ENCODE results near the gene LRRC3C. TPM values are rescaled to one million over a fixed set of nuclear protein-coding genes. Genes with fewer than 3 reads are reported as not detected.

Gene LRRC3C
- polyA plus RNA-seq, 1 donor: not detected

DNA sequence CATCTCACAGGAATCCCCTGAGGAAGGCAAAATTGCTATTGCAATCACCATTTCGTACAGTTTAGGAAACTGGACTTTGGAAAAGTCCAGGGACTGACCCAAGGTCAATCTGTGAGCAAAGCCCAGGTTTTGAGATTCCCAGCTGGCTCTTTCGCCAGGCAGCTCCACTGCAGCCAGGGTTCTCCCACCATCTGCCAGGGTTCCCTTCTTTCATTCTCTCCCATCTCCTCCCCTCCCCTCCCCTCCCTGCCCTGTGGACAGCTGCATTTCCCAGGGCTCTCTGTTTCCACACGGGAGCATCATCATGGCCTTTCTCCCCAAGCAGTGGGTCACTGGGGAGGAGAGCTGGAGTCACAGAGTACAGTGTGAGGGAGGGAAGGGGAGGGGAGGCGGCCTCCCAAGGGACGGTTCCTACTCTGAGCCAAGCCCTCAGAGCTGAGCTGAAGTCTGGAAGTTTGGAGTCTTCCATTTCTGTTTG, 23.4 kb downstream of the LRRC3C start:
- no peak for DNase-seq

DNA sequence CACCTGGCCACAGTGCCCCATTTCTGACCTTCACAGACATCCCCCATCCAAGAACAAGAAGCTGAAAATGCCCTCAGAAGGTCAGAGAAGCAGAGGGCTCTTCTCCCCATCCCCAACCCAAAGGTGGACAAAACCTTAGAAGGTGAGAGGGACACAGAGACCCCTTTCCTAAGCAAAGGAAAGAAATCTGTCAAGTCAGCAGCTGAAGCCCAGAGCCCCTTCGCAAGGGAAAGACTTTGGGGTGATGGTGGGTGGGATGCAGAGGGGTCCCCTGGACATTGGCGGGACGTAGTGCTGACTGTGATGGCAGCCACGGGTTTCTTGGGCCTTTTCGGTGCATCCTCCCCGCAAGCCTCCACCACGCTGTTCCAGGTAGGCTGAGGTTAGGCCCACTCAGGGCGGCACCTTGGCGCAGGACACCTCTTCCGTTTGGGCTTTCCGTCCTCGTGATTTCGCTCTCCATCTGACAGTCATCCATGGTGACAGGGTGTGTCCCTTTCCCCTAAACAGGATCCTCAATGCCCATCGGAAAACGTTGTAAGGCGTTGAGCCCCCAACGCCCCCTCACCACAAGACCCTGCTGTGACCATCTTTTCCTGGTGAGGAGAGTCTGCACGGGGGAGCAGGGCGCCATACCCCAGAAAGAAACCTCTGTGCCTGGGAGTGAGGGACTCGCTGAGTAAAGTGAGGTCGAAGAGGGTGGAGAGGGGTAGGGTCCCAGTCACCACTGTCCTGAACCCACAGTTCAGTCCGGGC, 24.6 kb downstream of the LRRC3C start:
- DNase-seq: peak; percentile 26

DNA sequence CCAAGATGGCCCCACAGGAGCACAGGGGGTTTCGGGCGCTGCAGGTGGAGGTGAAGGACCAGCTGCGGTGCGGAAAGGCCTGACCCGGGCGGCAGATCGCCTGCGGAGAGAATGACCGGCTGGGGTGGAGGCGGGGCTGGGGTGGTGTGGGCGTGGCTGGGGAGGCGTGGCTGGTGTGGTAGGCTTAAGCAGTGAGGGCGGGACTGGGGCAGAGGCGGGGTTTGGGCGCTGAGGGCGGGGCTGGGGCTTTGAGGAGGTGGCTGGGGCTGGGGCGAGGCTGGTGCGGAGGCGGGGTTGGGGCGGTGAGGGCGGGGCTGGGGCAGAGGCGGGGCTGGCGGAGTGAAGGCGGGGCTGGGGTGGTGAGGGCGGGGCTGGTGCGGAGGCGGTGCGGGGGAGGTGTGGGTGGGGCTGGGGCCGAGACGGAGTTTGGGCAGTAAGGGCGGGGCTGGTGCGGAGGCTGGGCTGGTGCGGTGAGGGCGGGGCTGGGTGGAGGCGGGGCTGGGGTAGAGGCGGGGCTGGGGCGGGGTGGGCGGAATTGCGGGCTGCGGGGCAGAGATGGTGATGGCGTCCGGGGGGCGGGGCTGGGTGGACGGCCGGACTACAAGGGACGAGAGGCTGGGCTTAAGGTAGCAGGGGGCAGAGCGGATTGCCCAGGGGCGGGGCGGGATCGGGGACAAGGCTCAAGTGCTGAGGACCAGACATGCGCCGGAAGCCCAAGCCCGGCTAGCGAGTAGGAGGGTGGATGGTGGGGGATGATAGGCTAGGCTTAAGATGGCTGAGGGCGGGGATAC, 25.3 kb downstream of the LRRC3C start:
- DNase-seq: peak; percentile 91

DNA sequence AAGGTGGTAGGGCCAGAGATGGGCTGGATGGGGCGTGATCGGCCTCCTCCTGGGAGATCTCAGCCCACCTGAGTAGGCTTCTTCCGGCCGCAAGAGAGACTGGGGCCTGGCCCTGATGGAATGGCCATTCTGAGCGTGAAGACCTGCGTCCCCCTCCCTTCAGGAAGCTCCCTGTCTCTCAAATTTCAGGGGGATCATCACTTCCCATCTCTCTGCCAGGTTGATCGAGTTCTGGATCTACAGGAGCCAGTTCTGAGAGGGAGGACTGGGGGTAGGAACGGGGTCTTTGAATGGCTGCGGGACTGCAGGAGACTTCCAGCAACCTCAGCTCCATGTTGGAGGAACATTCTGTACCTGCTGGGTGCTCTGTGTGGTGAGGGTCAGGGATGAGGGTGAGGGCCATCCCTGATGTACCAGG, 25.9 kb downstream of the LRRC3C start:
- no peak for DNase-seq

DNA sequence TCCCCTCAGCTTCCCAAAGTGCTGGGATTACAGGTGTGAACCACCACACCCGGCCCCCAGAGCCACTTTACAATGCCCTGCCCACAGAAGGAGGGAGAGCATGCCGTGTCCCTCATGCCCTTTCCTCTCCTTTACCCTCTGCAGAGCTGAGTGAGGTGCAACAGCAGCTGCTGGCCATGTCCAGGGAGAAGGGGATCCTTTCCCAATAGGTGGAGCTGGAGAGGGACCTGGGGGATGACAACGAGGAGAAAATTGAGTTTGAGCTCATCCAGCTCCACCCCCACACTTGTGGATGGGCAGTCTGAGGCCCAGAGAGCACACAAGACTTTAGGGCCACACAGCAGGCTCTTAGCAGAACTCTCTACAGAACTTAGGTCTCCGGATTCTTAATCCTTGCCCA, 27.3 kb downstream of the LRRC3C start:
- no peak for DNase-seq

DNA sequence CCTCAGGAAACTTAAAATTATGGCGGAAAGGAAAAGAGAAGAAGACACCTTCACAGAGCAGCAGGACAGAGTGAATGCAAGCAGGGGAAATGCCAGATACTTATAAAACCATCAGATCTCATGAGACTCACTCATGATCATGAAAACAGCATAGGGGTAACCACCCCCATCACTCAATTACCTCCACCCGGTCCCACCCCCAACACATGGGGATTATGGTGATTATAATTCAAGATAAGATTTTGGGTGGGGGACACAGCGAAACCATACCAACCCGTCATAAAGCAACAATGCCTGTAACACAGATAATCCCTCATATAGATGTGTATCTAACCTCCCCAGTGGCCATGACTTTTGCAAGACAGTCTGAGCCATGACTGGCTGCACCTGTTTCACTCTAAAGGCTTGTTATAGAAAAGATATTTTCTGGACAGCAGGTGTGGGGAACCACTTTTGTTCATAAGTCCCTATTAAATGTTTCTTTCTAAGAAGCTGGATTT, 28.2 kb downstream of the LRRC3C start:
- no peak for DNase-seq

DNA sequence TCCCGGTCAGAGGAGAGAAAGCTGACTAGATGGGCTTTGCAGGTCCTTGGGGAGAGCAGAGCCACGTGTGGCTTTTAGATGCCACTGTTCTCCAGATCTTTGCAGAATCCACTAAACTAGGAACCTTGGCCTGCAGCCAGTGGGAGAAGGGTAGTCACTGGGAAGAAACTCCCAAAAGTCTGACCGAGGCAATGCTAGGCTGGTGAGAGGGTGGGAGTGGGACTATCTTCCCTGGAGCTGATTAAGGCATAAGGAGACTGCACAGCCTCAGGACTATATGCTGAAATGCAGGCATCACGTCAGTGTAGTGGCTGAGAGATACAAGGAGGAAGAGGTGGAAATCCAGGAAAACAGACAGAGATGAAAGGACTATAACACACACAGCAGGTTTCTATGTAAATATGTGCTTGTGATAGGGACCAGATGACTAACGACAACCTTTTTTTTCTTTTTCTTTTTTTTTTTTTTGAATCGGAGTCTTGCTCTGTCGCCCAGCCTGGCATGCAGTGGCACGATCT, 33.1 kb downstream of the LRRC3C start:
- DNase-seq: no peak

DNA sequence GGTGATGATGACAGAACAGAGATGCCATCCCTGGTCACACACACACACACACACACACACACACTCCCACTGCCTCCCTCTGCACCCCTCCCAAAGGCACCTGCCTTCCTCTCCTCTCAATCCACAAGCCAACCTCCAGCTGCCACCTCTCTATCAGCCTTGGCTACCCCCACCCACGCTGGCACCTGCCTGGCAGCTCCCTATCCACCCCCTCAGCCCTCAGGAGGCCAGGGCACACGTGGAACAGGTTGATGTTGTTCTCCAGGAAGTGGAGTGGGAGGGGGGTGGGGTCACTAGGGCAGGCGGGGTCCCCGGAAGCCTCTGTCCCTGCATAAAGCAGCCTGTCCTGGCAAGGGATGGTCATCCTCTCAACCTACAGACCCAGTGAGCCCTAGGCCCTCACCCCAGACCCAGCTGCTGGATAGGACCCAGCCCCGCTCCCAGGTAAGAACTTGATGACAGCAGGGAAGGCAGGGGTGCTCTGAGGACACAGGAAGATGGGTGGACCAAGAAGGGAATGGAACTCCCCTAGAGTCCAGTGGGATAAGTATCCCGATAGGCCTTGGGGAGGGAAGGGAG, 35.2 kb downstream of the LRRC3C start, which contains the start of gene GSDMA:
TSS of gene GSDMA (plus strand) at position 363 of the 579 bp plus-strand sequence. CDS start 2,684 bp downstream, outside the sequence.
- DNase-seq: no peak

DNA sequence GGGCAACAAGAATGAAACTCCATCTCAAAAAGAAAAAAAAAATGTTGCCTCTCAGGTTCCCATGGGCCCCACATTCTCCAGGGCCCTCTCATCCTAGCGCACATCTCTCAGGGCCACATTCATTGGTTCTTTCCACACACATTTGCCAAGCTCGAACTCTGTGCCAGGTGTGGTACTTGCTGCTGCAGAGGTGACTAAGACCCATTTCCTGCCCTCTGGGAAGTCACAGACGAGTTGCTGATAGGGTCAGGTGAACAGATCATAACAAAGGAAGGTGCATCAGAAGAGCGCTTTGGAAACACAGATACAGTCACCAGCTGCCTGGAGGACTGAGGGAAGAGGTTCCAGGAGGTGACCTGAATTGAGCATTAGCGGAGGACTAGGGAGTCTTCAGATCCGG, 36.3 kb downstream of the LRRC3C start:
- no peak for DNase-seq

DNA sequence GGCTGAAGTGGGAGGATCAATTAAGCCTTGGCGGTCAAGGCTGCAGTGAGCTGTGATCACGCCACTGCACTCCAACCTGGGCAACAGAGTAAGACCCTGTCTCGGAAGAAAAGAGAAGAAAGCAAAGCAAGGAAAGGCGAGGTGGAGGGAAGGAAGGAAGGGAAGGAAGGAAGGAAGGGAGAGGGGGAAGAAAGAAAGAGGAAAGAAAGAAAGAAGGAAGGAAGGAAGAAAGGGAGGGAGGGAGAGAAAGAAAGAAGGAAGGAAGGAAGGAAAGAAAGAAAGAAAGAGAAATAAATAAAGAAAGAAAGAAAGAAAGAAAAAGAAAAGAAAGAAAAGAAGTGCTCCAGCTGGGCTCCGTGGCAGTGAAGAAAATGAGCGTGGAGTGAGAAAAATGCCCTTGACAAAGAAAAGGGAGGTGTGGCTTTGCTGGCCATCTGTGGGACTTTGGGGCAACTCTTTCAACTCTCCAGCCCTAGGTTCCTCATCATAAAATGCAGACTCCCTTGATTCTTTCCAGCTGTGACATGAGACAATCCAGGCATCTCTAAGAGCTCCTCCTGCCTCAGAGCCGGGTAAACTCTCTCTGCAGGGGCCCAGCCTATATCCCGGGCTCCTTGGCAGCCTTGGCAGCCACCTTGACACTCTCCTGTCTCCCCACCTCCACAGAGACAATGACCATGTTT, 37.6 kb downstream of the LRRC3C start:
- no peak for DNase-seq

DNA sequence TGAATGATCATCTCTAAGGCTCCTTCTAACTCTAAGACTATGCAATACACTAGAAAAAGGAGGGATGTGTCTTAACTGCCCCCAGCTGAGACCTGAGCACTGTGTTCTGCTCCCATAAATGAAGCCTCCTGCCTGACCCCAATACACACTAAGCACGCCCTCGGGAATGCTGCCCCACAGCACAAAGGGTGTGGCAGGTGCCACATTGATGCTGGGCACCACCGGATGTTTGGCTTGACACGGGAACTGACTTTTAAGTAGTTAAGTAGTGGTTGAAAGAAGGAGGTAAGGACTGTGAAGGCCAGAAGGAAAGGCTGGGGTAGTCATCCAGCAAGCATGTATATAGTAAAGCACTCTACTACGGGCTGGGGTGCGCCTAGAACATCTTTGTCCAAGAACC, 39.2 kb downstream of the LRRC3C start:
- DNase-seq: no peak

DNA sequence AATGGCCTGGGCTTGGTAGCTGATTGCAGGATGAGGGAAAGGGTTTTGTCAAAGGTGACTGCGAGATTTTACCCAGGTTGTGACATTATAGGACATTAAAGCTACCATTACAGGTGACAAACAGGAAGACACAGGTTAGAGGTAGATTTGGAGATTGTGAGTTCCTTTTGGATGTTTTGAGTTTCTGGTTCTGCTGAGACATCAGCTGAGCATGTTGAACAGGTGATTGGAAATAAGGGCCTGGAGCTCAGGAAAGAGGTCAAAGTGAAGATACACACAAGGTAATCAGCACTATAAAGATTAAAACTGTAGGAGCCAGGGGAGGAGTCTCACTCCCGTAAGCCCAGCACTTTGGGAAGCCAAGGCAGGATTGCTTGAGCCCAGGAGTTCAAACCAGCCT, 41.2 kb downstream of the LRRC3C start:
- DNase-seq: no peak

DNA sequence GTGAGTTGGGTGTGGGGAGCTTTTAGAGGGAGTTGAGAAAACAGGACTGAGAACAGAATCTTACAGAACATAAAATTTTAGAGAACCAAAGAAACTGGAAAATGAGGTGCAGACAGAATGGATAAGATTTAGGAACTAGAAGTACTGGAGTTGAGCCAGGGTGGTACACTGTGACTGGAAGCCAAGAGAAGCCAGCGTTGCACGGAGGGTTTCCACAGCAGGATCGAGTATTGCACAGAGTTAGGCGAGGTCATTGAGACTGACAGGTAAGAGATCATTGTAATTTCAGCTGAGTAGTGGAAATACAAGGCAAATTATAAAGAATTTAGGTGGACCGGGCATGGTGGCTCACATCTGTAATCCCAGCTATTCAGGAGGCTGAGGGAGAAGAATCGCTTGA, 41.8 kb downstream of the LRRC3C start:
- no peak for DNase-seq

DNA sequence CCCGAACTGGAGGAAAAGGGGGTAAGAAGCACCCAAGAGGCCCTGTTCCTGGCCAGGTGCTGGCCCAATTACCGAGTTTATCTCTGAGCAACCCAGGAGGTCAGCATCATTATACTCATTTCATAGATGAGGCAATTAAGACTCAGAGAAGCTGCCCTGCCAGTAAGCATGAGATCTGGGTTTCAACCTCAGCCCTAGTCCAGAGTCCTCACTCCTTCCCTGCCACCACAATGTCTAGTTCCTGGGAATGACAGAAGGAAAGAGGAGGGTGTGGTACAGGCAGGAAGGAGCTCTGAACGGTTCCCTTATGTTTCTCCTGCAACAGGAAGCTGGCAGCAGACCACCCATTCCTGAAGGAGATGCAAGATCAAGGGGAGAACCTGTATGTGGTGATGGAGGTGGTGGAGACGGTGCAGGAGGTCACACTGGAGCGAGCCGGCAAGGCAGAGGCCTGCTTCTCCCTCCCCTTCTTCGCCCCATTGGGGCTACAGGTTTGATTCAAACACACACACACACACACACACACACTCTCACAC, 42.7 kb downstream of the LRRC3C start:
- DNase-seq: no peak

DNA sequence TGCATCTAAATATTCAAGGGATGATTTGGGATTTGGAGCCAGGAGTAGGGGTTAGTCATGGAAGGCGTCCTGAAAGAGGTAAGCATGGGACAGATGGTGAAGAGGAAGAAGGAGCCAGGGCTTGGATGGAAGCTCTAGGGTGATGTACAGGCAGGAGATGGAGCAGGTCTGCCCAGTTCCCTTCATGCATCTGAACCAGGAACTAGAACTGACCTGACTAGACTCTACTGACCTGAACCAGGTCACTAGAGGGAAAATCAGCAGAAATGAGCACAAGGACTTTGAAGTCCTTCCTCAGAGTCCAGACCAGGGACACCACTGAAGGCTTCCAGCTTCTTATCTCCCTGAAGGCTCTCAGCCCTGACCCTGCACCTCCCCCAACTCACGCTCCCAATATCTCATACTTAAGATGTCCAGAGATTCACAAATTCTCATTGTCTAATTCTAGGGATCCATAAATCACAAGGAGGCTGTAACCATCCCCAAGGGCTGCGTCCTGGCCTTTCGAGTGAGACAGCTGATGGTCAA, 43.6 kb downstream of the LRRC3C start:
- no peak for DNase-seq

DNA sequence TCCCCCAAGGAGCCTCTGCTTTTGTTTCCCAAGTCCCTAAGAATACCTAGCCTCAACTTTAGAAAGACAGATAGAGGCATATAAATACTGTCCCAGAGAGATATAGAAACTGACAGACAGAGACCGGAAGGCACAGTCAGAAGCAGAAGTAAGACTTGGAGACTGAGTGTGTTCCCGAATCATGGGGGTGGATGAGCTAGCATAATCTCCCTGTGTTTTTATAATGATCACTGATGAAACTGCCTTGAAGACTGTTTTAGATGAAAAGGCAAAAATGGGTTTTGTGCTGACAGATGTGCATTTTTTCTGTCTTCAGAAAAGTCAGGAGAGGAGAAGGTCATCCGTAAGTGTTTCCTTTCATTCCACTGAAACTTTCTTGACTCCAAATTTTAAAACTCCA, 44.7 kb downstream of the LRRC3C start:
- DNase-seq: no peak

DNA sequence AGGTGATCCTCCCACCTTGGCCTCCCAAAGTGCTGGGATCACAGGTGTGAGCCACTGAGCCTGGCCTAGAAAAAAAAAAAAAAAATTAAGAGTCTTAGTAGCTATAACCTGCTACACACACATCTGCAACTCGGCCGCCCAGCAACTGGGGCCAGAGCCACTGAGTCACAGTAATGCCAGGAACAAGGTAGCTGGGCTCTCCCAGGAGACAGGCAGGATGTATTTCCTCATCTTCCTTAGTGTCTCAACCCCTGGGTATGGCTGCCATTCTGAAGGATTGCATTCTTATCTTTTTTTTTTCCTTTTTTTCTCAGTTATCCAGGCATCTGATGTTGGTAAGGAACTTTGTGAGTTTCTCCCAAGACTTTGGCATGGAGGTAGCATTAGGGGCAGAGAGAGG, 46.0 kb downstream of the LRRC3C start:
- DNase-seq: no peak

DNA sequence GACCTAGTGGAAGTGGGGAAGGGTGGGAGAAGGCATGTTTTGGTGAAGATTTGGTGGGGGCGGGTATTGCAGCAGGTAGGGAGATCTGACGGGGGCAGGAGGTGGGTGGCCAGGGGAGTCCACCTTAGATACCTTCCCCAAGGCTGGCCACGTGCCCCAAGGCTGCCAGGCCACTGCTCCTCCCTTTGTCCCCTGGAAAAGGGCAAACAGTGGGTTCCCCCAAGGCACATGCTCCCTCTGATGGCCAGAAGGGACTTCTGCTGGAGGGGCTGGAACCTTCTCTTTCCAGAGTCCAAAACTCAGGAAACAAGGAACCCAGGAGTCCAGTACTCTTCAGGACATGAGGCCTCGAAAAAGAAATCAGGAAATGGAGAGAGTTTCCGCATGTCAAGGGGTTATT, 46.9 kb downstream of the LRRC3C start:
- no peak for DNase-seq

DNA sequence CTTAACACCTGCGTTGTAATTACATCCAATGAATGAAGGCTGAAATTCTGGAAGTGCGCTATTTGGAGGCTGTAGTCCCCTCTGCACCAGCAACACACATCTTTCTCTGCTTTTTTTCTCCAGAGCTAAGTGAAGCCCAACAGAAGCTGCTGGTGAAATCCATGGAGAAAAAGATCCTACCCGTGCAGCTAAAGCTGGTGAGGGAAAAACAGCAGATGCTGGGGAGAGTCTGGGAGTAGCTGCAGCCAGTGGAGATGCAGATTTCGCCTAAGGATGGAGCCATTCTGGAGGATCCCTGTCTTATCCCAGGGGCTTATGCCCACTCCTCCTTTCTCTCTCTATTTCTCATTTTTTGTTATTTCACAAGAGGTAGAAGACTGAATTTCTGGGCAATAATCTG, 48.3 kb downstream of the LRRC3C start:
- DNase-seq: no peak

DNA sequence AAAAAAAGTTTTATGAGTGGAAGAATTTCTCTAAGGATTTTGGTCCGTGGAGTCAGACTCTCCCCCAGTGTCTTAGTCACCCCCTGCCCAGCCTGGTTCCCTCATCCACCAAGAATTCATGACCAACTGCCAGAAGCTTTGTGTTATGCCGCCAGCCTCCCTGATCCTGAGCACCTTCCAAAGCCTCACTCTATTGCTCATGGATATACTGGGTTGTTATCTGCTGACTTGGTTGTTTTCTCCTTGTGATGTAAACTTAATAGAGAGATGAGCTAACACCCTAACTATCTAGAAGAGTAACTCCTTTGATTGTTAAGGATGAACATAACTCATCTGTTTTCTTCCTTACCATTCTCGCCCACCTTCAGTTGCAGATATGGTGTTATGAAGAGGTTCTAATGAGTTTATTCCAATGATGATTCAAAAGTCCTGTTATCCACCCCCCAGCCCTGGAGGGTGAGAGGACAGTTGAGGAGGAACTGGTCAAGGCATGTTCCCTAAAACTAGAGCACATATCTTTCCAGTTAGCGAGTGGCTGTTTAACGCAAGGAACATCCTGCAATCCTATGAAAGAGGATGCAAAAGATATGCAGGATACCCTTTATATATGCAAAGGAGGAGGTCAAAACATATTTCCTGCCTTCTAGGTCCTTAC, 51.6 kb downstream of the LRRC3C start:
- no peak for DNase-seq

DNA sequence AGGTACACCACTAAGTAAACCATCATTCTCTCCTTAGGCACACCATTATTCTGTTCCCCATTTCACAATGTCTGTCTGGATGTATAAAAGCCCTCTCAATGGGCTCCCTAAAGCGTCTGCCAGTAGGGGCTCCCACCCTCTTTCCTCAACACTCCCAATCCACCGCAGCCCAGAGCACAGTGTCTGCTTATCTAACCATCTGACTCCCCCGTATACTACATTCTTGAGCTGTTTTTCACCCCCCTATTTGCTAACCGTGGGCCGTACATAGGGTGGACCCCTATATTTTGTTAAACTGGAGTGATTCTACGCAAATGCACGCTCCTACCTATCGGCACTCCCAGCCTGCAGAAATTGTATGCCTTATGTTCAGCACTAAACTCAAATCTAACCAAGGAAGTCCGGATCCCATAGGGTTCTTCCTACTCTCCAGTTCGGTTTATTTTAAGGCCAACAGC, 52.4 kb downstream of the LRRC3C start:
- no peak for DNase-seq

Data from hindlimb muscle (tissue), 1 donor.